Esophagus muscularis mucosa (tissue), 4 donors: Measurements from ENCODE around the gene MS4A10. TPM values are rescaled to one million over a fixed set of nuclear protein-coding genes. Genes with fewer than 3 reads are reported as not detected.

Experiments used
- DNase-seq: peaks from one replicate; pipeline ENCODE4 v3.0.0-alpha.2; 2017; ENCODE audit errors: extremely low spot score
- H3K27ac ChIP-seq, 4 donors: fragments of 200-600 bp; sonication (generic); replicated peaks in 1 of 4; 1 replicate in 3 of 4; 2 replicates in 1 of 4; pipeline ENCODE4 v1.5.1; 2016 to 2019; ENCODE audit warnings: mild to moderate bottlenecking in 1 of 4
- H3K27me3 ChIP-seq, 4 donors: fragments of 200-600 bp; sonication (generic); one replicate each; pipeline versions ENCODE4 v1.5.1 to v1.6.0; 2016 to 2019
- H3K36me3 ChIP-seq, 4 donors: fragments of 200-600 bp; sonication (generic); one replicate each; pipeline ENCODE4 v1.5.1; 2016 to 2019
- H3K4me1 ChIP-seq, 4 donors: fragments of 200-600 bp; sonication (generic); one replicate each; pipeline ENCODE4 v1.5.1; 2016 to 2019
- H3K4me3 ChIP-seq, 4 donors: fragments of 200-600 bp; sonication (generic); 1 replicate in 2 of 4; 2 replicates in 2 of 4; pipeline ENCODE4 v1.5.1; 2016 to 2019; ENCODE audit warnings: mild to moderate bottlenecking in 4 of 4, moderate library complexity in 1 of 4
- H3K9me3 ChIP-seq, 4 donors: fragments of 200-600 bp; sonication (generic); 1 replicate in 3 of 4; 2 replicates in 1 of 4; pipeline ENCODE4 v1.5.1; 2016 to 2019
- CTCF ChIP-seq, 3 experiments: fragments of 200-600 bp in 2 of 3; fragments of 450-650 bp in 1 of 3; sonication (generic) in 2 of 3; IDR thresholded peaks; one replicate each; pipeline ENCODE4 v1.5.1; 2017 to 2019; ENCODE audit warnings: antibody characterized with exemption in 3 of 3, mild to moderate bottlenecking in 2 of 3, moderate library complexity in 1 of 3
- EP300 ChIP-seq: sonication (generic); formaldehyde crosslinking; IDR thresholded peaks from one replicate; pipeline ENCODE4 v1.6.1; 2017; ENCODE audit warnings: antibody characterized with exemption
- POLR2A ChIP-seq: fragments of 450-650 bp; IDR thresholded peaks from one replicate; pipeline ENCODE4 v1.6.1; 2017; ENCODE audit warnings: antibody characterized with exemption, moderate library complexity, mild to moderate bottlenecking, low read depth
- POLR2AphosphoS5 ChIP-seq, 2 donors: sonication (generic); formaldehyde crosslinking; IDR thresholded peaks; one replicate each; pipeline ENCODE4 v1.6.1; 2017; ENCODE audit warnings: antibody characterized with exemption in 2 of 2
- WGBS: methylation state at CpG from one replicate; pipeline ENCODE4 v1.1.5; 2018; 5-methylcytosine and 5-hydroxymethylcytosine counted together
- intact Hi-C: fragments of 100-400 bp; cut with DNase I; formaldehyde crosslinking; loops from one replicate; pipeline ENCODE4 v1.15.1; 2023
- total RNA-seq, 4 donors: library from RNA; depleted of rRNA; stranded (reverse); fragments of >200 nt; gene quantifications; one replicate each; pipeline versions ENCODE4 v1.1.0 to v1.2.1, GENCODE V29; 2016

Gene MS4A10
- not detected for total RNA-seq

GRCh38 chr11:60785136-60785535 is at the start of gene MS4A10:
TSS of gene MS4A10 (plus strand) at chr11:60785333. CDS start at chr11:60790336, 5,003 bp downstream.
- peaks cover 10 to 31% (median 22%) of the 10 kb centered on the region in 4 donors for H3K4me1 ChIP-seq
- WGBS, result 59% methylated on average over 8 of the region's 9 CpGs
- H3K27me3 ChIP-seq, result no peaks in the 10 kb centered on the region
- H3K4me3 ChIP-seq, result no peak within 1 kb of the TSS
- intact Hi-C loops, result no loop called here
- no peak within 1 kb of the TSS for H3K27ac ChIP-seq
- DNase-seq, result no peak
- TF ChIP-seq POLR2AphosphoS5 (IDR thresholded peaks at IDR 0.05), result no peak
- TF ChIP-seq EP300, result no peak
- no peak for TF ChIP-seq CTCF (IDR thresholded peaks at IDR 0.05)
- no peak for TF ChIP-seq POLR2A
- H3K9me3 ChIP-seq, result no peaks in the 10 kb centered on the region
- no peaks in the 10 kb centered on the region for H3K36me3 ChIP-seq

GRCh38 chr11:60739114-60739513 is 46.0 kb upstream of the MS4A10 start:
- H3K9me3 ChIP-seq, result peaks cover 0 to 10% (median 0%) of the 10 kb centered on the region in 4 donors
- peaks cover 0 to 22% (median 0%) of the 10 kb centered on the region in 4 donors for H3K27me3 ChIP-seq
- no peaks in the 10 kb centered on the region for H3K36me3 ChIP-seq
- no peak overlapping the region for H3K4me3 ChIP-seq
- H3K27ac ChIP-seq, result no peak overlapping the region
- no peaks in the 10 kb centered on the region for H3K4me1 ChIP-seq
- DNase-seq, result no peak
- no peak for TF ChIP-seq EP300
- no peak for TF ChIP-seq POLR2AphosphoS5 (IDR thresholded peaks at IDR 0.05)
- TF ChIP-seq POLR2A, result no peak
- TF ChIP-seq CTCF (IDR thresholded peaks at IDR 0.05), result no peak
- intact Hi-C loops, result no loop called here
- 81% methylated on average over 7 of the region's 7 CpGs for WGBS

GRCh38 chr11:60740573-60740972 is 44.6 kb upstream of the MS4A10 start:
- H3K27ac ChIP-seq, result no peak overlapping the region
- H3K4me1 ChIP-seq, result no peaks in the 10 kb centered on the region
- intact Hi-C loops, result no loop called here
- no peaks in the 10 kb centered on the region for H3K36me3 ChIP-seq
- H3K4me3 ChIP-seq, result no peak overlapping the region
- DNase-seq, result no peak
- H3K9me3 ChIP-seq, result peaks cover 0 to 10% (median 0%) of the 10 kb centered on the region in 4 donors
- no peak for TF ChIP-seq CTCF (IDR thresholded peaks at IDR 0.05)
- TF ChIP-seq POLR2A, result no peak
- no peak for TF ChIP-seq EP300
- TF ChIP-seq POLR2AphosphoS5 (IDR thresholded peaks at IDR 0.05), result no peak
- peaks cover 0 to 22% (median 0%) of the 10 kb centered on the region in 4 donors for H3K27me3 ChIP-seq

GRCh38 chr11:60741421-60741820 is 43.7 kb upstream of the MS4A10 start:
- no peak overlapping the region for H3K4me3 ChIP-seq
- peaks cover 0 to 10% (median 0%) of the 10 kb centered on the region in 4 donors for H3K9me3 ChIP-seq
- TF ChIP-seq POLR2AphosphoS5 (IDR thresholded peaks at IDR 0.05) (no peak), CTCF (IDR thresholded peaks at IDR 0.05) (no peak)
- no peak overlapping the region for H3K27ac ChIP-seq
- no peak for DNase-seq
- H3K36me3 ChIP-seq, result no peaks in the 10 kb centered on the region
- intact Hi-C loops, result no loop called here
- no peaks in the 10 kb centered on the region for H3K4me1 ChIP-seq
- 74% methylated on average over 3 of the region's 3 CpGs for WGBS
- H3K27me3 ChIP-seq, result peaks cover 0 to 22% (median 0%) of the 10 kb centered on the region in 4 donors

DNA sequence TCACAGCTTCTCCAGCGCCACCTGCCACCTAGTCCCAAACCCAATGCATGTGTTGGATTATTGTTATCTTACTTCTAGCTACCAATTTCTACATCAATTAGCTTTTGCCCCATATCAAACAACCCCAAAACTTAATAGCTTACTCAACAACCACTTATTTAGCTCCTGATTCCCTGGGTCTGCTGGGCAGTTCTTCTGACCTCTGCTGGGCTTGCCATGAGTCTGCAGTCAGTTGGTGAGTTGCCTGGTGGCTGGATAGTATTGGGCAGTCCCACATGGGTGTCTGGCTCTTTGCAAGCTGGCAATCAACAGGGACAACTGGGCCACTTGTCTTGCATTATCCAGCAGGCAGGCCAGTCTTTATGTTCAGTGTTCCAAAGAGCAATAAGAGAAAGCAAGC is 42.1 kb upstream of the MS4A10 start:
- Histone ChIP-seq H3K27ac (no peak overlapping the region), H3K4me3 (no peak overlapping the region), H3K4me1 (no peaks in the 10 kb centered on the region), H3K36me3 (no peaks in the 10 kb centered on the region), H3K9me3 (peaks cover 0 to 10% (median 0%) of the 10 kb centered on the region in 4 donors), H3K27me3 (peaks cover 0 to 21% (median 0%) of the 10 kb centered on the region in 4 donors)
- no peak for TF ChIP-seq POLR2AphosphoS5 (IDR thresholded peaks at IDR 0.05)
- TF ChIP-seq POLR2A, result no peak
- TF ChIP-seq CTCF (IDR thresholded peaks at IDR 0.05), result no peak
- TF ChIP-seq EP300, result no peak
- intact Hi-C loops, result no loop called here
- DNase-seq, result no peak
- WGBS, result 100% methylated on average over 1 of the region's 1 CpG
